Activated T-helper 2 cell treated with anti-CD3 and anti-CD28 coated beads, Interferon-gamma antibody, Interleukin-2, Interleukin-4, amounts not matched to agents 10 μg/mL and 5 μg/mL and 100 μg/mL, durations not matched to agents 14 hours and 24 hours and 36 hours (primary cell): ENCODE measurements around the gene FAM171A2. TPM values are rescaled to one million over a fixed set of nuclear protein-coding genes. Genes with fewer than 3 reads are reported as not detected.

Experiments
- DNase-seq: peaks from one replicate; pipeline ENCODE4 v3.0.0; 2021; ENCODE audit warnings: low spot score
- H3K27ac Mint-ChIP-seq: one replicate; pipeline ENCODE4 v1.8.0; 2021; ENCODE audit warnings: mixed read lengths
- H3K27me3 Mint-ChIP-seq: one replicate; pipeline ENCODE4 v1.8.0; 2021; ENCODE audit warnings: low read depth, mixed read lengths
- H3K36me3 Mint-ChIP-seq: one replicate; pipeline ENCODE4 v1.8.0; 2021; ENCODE audit warnings: low read depth, mixed read lengths
- H3K4me1 Mint-ChIP-seq: one replicate; pipeline ENCODE4 v1.8.0; 2021; ENCODE audit warnings: low read depth, mixed read lengths
- H3K4me3 Mint-ChIP-seq: one replicate; pipeline ENCODE4 v1.8.0; 2021; ENCODE audit warnings: low read depth, mild to moderate bottlenecking, moderate library complexity, mixed read lengths
- H3K9me3 Mint-ChIP-seq: one replicate; pipeline ENCODE4 v1.8.0; 2021; ENCODE audit warnings: mixed read lengths
- intact Hi-C: fragments of 100-400 bp; cut with micrococcal nuclease; formaldehyde crosslinking; loops from one replicate; pipeline ENCODE4 v1.15.1; 2023
- total RNA-seq: library from RNA; stranded (reverse); gene quantifications from 2 replicates; pipeline ENCODE4 v1.2.3, GENCODE V29; 2022

FAM171A2 gene
- total RNA-seq, 1 donor from 2014 or later, result 0.32 TPM

GRCh38 chr17:44362459-44362948 lies 1.1 kb downstream of the FAM171A2 start:
- no peak overlapping the region for H3K27ac Mint-ChIP-seq
- intact Hi-C loops, result no loop called here
- H3K4me3 Mint-ChIP-seq, result no peak overlapping the region

GRCh38 chr17:44361292-44362260 lies 2.1 kb downstream of the FAM171A2 start:
- Mint-ChIP-seq H3K4me1 (peaks cover 2% of the 10 kb centered on the region), H3K27me3 (peaks cover 38% of the 10 kb centered on the region), H3K27ac (no peak overlapping the region), H3K4me3 (no peak overlapping the region), H3K36me3 (no peaks in the 10 kb centered on the region), H3K9me3 (no peaks in the 10 kb centered on the region)
- intact Hi-C loops, result no loop called here
- DNase-seq, result no peak

More at GRCh38 chr17:44362459-44362948, 1.1 kb downstream of the FAM171A2 start:
- Mint-ChIP-seq H3K36me3 (no peaks in the 10 kb centered on the region), H3K4me1 (peaks cover 2% of the 10 kb centered on the region), H3K27me3 (peaks cover 44% of the 10 kb centered on the region), H3K9me3 (no peaks in the 10 kb centered on the region)
- DNase-seq, result no peak

- H3K27me3 Mint-ChIP-seq, result peaks cover 34% of the 10 kb centered on the region
- intact Hi-C loops, result no loop called here
- no peak for DNase-seq
- H3K4me3 Mint-ChIP-seq, result no peak overlapping the region
- H3K4me1 Mint-ChIP-seq, result peaks cover 2% of the 10 kb centered on the region
- no peaks in the 10 kb centered on the region for H3K36me3 Mint-ChIP-seq
- H3K9me3 Mint-ChIP-seq, result no peaks in the 10 kb centered on the region
- H3K27ac Mint-ChIP-seq, result no peak overlapping the region
Measured at GRCh38 chr17:44360826-44361225, 2.8 kb downstream of the FAM171A2 start.

- H3K4me3 Mint-ChIP-seq, result no peak overlapping the region
- H3K9me3 Mint-ChIP-seq, result no peaks in the 10 kb centered on the region
- peaks cover 33% of the 10 kb centered on the region for H3K27me3 Mint-ChIP-seq
- no peak for DNase-seq
- H3K27ac Mint-ChIP-seq, result no peak overlapping the region
- H3K4me1 Mint-ChIP-seq, result peaks cover 2% of the 10 kb centered on the region
- no peaks in the 10 kb centered on the region for H3K36me3 Mint-ChIP-seq
- intact Hi-C loops, result no loop called here
Measured at GRCh38 chr17:44360144-44360533, 3.5 kb downstream of the FAM171A2 start.

GRCh38 chr17:44359458-44360143 lies 4.1 kb downstream of the FAM171A2 start:
- no peaks in the 10 kb centered on the region for H3K36me3 Mint-ChIP-seq
- H3K27ac Mint-ChIP-seq, result no peak overlapping the region
- no peak for DNase-seq
- intact Hi-C loops, result no loop called here
- H3K9me3 Mint-ChIP-seq, result no peaks in the 10 kb centered on the region
- H3K4me1 Mint-ChIP-seq, result peaks cover 2% of the 10 kb centered on the region
- no peak overlapping the region for H3K4me3 Mint-ChIP-seq
- peaks cover 30% of the 10 kb centered on the region for H3K27me3 Mint-ChIP-seq

GRCh38 chr17:44359006-44359405 lies 4.6 kb downstream of the FAM171A2 start:
- Mint-ChIP-seq H3K4me3 (no peak overlapping the region), H3K27me3 (peaks cover 30% of the 10 kb centered on the region), H3K4me1 (peaks cover 2% of the 10 kb centered on the region), H3K9me3 (no peaks in the 10 kb centered on the region), H3K27ac (no peak overlapping the region), H3K36me3 (no peaks in the 10 kb centered on the region)
- intact Hi-C loops, result no loop called here
- DNase-seq, result no peak

- Mint-ChIP-seq H3K4me1 (peaks cover 2% of the 10 kb centered on the region), H3K9me3 (no peaks in the 10 kb centered on the region), H3K36me3 (peaks cover under 1% of the 10 kb centered on the region), H3K4me3 (no peak overlapping the region), H3K27me3 (peaks cover 31% of the 10 kb centered on the region), H3K27ac (no peak overlapping the region)
- no peak for DNase-seq
- intact Hi-C loops, result no loop called here
Measured at GRCh38 chr17:44358066-44358465, 5.6 kb downstream of the FAM171A2 start.

GRCh38 chr17:44356241-44356640 lies 7.4 kb downstream of the FAM171A2 start:
- DNase-seq, result no peak
- no peaks in the 10 kb centered on the region for H3K4me1 Mint-ChIP-seq
- no peak overlapping the region for H3K27ac Mint-ChIP-seq
- H3K9me3 Mint-ChIP-seq, result no peaks in the 10 kb centered on the region
- no peak overlapping the region for H3K4me3 Mint-ChIP-seq
- peaks cover 7% of the 10 kb centered on the region for H3K36me3 Mint-ChIP-seq
- H3K27me3 Mint-ChIP-seq, result peaks cover 26% of the 10 kb centered on the region
- intact Hi-C loops, result no loop called here

GRCh38 chr17:44355642-44356099 lies 8.0 kb downstream of the FAM171A2 start:
- peaks cover 7% of the 10 kb centered on the region for H3K36me3 Mint-ChIP-seq
- no peak overlapping the region for H3K27ac Mint-ChIP-seq
- H3K4me3 Mint-ChIP-seq, result no peak overlapping the region
- intact Hi-C loops, result no loop called here
- no peaks in the 10 kb centered on the region for H3K9me3 Mint-ChIP-seq
- H3K4me1 Mint-ChIP-seq, result no peaks in the 10 kb centered on the region
- peaks cover 20% of the 10 kb centered on the region for H3K27me3 Mint-ChIP-seq
- no peak for DNase-seq

GRCh38 chr17:44354582-44355561 lies 8.8 kb downstream of the FAM171A2 start:
- H3K4me1 Mint-ChIP-seq, result no peaks in the 10 kb centered on the region
- H3K27me3 Mint-ChIP-seq, result peaks cover 15% of the 10 kb centered on the region
- peaks cover 7% of the 10 kb centered on the region for H3K36me3 Mint-ChIP-seq
- no peak for DNase-seq
- intact Hi-C loops, result no loop called here
- H3K9me3 Mint-ChIP-seq, result no peaks in the 10 kb centered on the region
- H3K27ac Mint-ChIP-seq, result no peak overlapping the region
- peak overlapping the region; percentile 69 for H3K4me3 Mint-ChIP-seq

GRCh38 chr17:44353672-44354331 lies 9.9 kb downstream of the FAM171A2 start:
- Mint-ChIP-seq H3K4me1 (no peaks in the 10 kb centered on the region), H3K27ac (no peak overlapping the region), H3K27me3 (peaks cover 12% of the 10 kb centered on the region), H3K36me3 (peaks cover 7% of the 10 kb centered on the region), H3K4me3 (peak overlapping the region; percentile 49), H3K9me3 (no peaks in the 10 kb centered on the region)
- intact Hi-C loops, result no loop called here
- DNase-seq, result no peak
